K562 (cell line): ENCODE results near the gene STEAP1B. TPM values are rescaled to one million over a fixed set of nuclear protein-coding genes. Genes with fewer than 3 reads are reported as not detected.

Experiments
- ATAC-seq: fragments of 200-7000 bp; cut with Tn5 transposase; 3 replicates; pipeline ENCODE4 v1.9.1; 2020; ENCODE audit warnings: moderate library complexity
- BruUV-seq: library from RNA; stranded (reverse); fragments of 400-500 nt; replicated peaks from 2 replicates; lab custom pipeline; 2021; lab: Mats Ljungman, UMichigan
- CTCF ChIA-PET: fragments of 300-600 bp; formaldehyde crosslinking; extraction: SDS; loops from one replicate; lab custom pipeline; 2021; ENCODE audit warnings: low intra/inter-chr PET ratio; lab: Yijun Ruan, JAX
- POLR2A ChIA-PET: fragments of 300-600, 350-650 bp; sonication (Branson Sonifier 250); formaldehyde crosslinking; extraction: SDS; loops from one replicate; lab custom pipeline; 2021; ENCODE audit warnings: antibody characterized with exemption, inconsistent platforms; lab: Yijun Ruan, JAX
- DNase-seq, 4 experiments: peaks; one replicate each; pipeline versions ENCODE4 v3.0.0 to v3.0.0-alpha.2; 2011 to 2018; ENCODE audit warnings: low spot score in 3 of 4, mixed read lengths in 3 of 4; ENCODE audit errors: extremely low read depth in 1 of 4
- FAIRE-seq: peaks from 2 replicates; lab custom pipeline; 2011; peaks lifted over from hg19 to GRCh38; lab: Jason Lieb, UNC
- H2AFZ ChIP-seq: 2 replicates; pipeline ENCODE4 v1.6.0; 2011; ENCODE audit warnings: low read depth, low read length, control low read depth, inconsistent platforms
- H3K27ac ChIP-seq: fragments of 200-600 bp; 3 replicates; pipeline ENCODE4 v1.8.0; 2011; ENCODE audit warnings: low read depth, mild to moderate bottlenecking, control low read depth, inconsistent platforms, low read length, moderate library complexity, mixed read lengths; ENCODE audit errors: extremely low read depth
- H3K27me3 ChIP-seq, 2 experiments: fragments of 300-600 bp in 1 of 2; 2 replicates in 1 of 2; 3 replicates in 1 of 2; pipeline versions ENCODE4 v1.6.0 to v1.8.0; 2011; ENCODE audit warnings: inconsistent platforms in 2 of 2, low read length in 2 of 2, mild to moderate bottlenecking in 1 of 2, mixed read lengths in 1 of 2, moderate library complexity in 1 of 2; ENCODE audit not compliant: control insufficient read depth in 2 of 2, insufficient read depth in 2 of 2
- H3K36me3 ChIP-seq: fragments of 300-600 bp; 3 replicates; pipeline ENCODE4 v1.8.0; 2011; ENCODE audit warnings: mild to moderate bottlenecking, low read length, inconsistent platforms; ENCODE audit not compliant: control insufficient read depth, insufficient read depth
- H3K4me1 ChIP-seq, 2 experiments: fragments of 200-600 bp in 1 of 2; replicated peaks in 1 of 2; 2 replicates in 1 of 2; 3 replicates in 1 of 2; pipeline versions ENCODE4 v1.5.1 to v1.8.0; 2011; ENCODE audit warnings: inconsistent platforms in 2 of 2, low read length in 2 of 2, mild to moderate bottlenecking in 1 of 2, mixed read lengths in 1 of 2, moderate library complexity in 1 of 2; ENCODE audit not compliant: control insufficient read depth in 2 of 2, insufficient read depth in 2 of 2
- H3K4me2 ChIP-seq: 2 replicates; pipeline ENCODE4 v1.6.1; 2011; ENCODE audit warnings: low read length, control low read depth, inconsistent platforms, mixed read lengths; ENCODE audit not compliant: insufficient read depth
- H3K4me3 ChIP-seq: fragments of 200-600 bp; sonication (generic), shearing (Covaris generic); 2 replicates; pipeline ENCODE4 v1.5.1; 2016; ENCODE audit warnings: control low read depth, inconsistent platforms
- H3K79me2 ChIP-seq: fragments of 200-600 bp; 3 replicates; pipeline ENCODE4 v1.8.0; 2011; ENCODE audit warnings: low read length, inconsistent platforms; ENCODE audit not compliant: control insufficient read depth, insufficient read depth
- H3K9ac ChIP-seq, 2 experiments: 2 replicates each; pipeline versions ENCODE4 v1.6.0 to v1.6.1; 2011; ENCODE audit warnings: low read depth in 2 of 2, low read length in 2 of 2, control low read depth in 1 of 2, inconsistent platforms in 1 of 2, mild to moderate bottlenecking in 1 of 2, mixed read lengths in 1 of 2; ENCODE audit not compliant: insufficient read depth in 1 of 2
- H3K9me1 ChIP-seq: one replicate; pipeline ENCODE4 v1.6.0; 2011; ENCODE audit warnings: inconsistent platforms, mild to moderate bottlenecking, low read length, moderate library complexity; ENCODE audit not compliant: control insufficient read depth, insufficient read depth
- H3K9me3 ChIP-seq: replicated peaks from 2 replicates; pipeline ENCODE4 v1.5.1; 2011; ENCODE audit warnings: low read depth, low read length, inconsistent platforms; ENCODE audit not compliant: control insufficient read depth, insufficient read depth
- H4K20me1 ChIP-seq: replicated peaks from 2 replicates; pipeline ENCODE4 v1.6.1; 2011; ENCODE audit warnings: low read length, inconsistent platforms, mixed read lengths; ENCODE audit not compliant: control insufficient read depth, insufficient read depth
- ADNP ChIP-seq: fragments of 200-800 bp; sonication (Bioruptor generic); IDR thresholded peaks from 2 replicates; pipeline ENCODE4 v1.6.1; 2016; ENCODE audit warnings: missing genetic modification characterization, missing compliant biosample characterization
- CHD2 ChIP-seq: IDR thresholded peaks from 2 replicates; pipeline ENCODE4 v1.6.1; 2011; ENCODE audit warnings: low read depth, low read length
- ETS2 ChIP-seq: IDR thresholded peaks from 2 replicates; pipeline ENCODE4 v1.6.1; 2016; ENCODE audit warnings: borderline replicate concordance, missing genetic modification characterization, mild to moderate bottlenecking, moderate library complexity, missing compliant biosample characterization; ENCODE audit not compliant: poor library complexity, severe bottlenecking
- GABPB2 ChIP-seq: fragments of 250-450 bp; sonication (Bioruptor Pico); conservative IDR thresholded peaks from 2 replicates; pipeline ENCODE4 v1.5.1; 2021; ENCODE audit warnings: mild to moderate bottlenecking
- LEF1 ChIP-seq: fragments of 450-650 bp; IDR thresholded peaks from 2 replicates; pipeline ENCODE4 v1.6.1; 2016; ENCODE audit warnings: mild to moderate bottlenecking
- MCM3 ChIP-seq: fragments of 450-650 bp; IDR thresholded peaks from 2 replicates; pipeline ENCODE4 v1.6.1; 2016
- MTA1 ChIP-seq: fragments of 450-650 bp; IDR thresholded peaks from 2 replicates; pipeline ENCODE4 v1.6.1; 2017; ENCODE audit warnings: borderline replicate concordance
- NFRKB ChIP-seq: fragments of 450-650 bp; IDR thresholded peaks from 2 replicates; pipeline ENCODE4 v1.6.1; 2016; ENCODE audit warnings: low read depth
- PHB2 ChIP-seq: fragments of 450-650 bp; IDR thresholded peaks from 2 replicates; pipeline ENCODE4 v1.6.1; 2017; ENCODE audit warnings: low read depth
- WGBS: fragments of 100-300 bp; shearing (Covaris generic); methylation state at CpG from one replicate; pipeline ENCODE4 v1.1.6; 2016; ENCODE audit warnings: low coverage, mixed read lengths; ENCODE audit not compliant: insufficient coverage; ENCODE audit errors: missing lambda C conversion rate; 5-methylcytosine and 5-hydroxymethylcytosine counted together
- in situ Hi-C: fragments of 300-500 bp; cut with MboI; formaldehyde crosslinking; loops from 4 replicates; pipeline ENCODE4 v1.15.0; 2018; ENCODE audit warnings: inconsistent platforms, mixed read lengths
- intact Hi-C: fragments of 100-400 bp; cut with micrococcal nuclease; formaldehyde crosslinking; loops from 2 replicates; pipeline ENCODE4 v1.14.2; 2022
- polyA plus RNA-seq, 8 experiments: library from polyadenylated mRNA; depleted of rRNA in 4 of 8; stranded (reverse) in 5 of 8; unstranded in 3 of 8; fragments of >200 nt; fragmentation: Nextera tagmentation in 2 of 8; fragmentation: Illumina TruSeq in 1 of 8; extraction: Ambion mirVana in 2 of 8; extraction: Trizol in 1 of 8; gene quantifications; 2 replicates each; pipeline versions ENCODE4 v1.2.1 to v1.2.3, GENCODE V29; 2011 to 2014; ENCODE audit warnings: inconsistent platforms in 1 of 8, missing spikeins in 1 of 8
- total RNA-seq, 7 experiments: library from RNA; depleted of rRNA in 6 of 7; stranded (reverse); fragments of >200 nt in 6 of 7; fragmentation: Illumina TruSeq in 2 of 7; extraction: Trizol in 2 of 7; gene quantifications; 2 replicates each; pipeline versions ENCODE4 v1.2.1 to v1.2.3, GENCODE V29; 2011 to 2021; ENCODE audit warnings: low replicate concordance in 1 of 7
- TF ChIP-seq, protein P1 (sequence below): fragments of 250-450 bp; sonication (Bioruptor Pico); IDR thresholded peaks from 2 replicates; pipeline ENCODE4 v1.8.0; 2021; ENCODE audit warnings: moderate library complexity, mild to moderate bottlenecking, inconsistent platforms
- TF ChIP-seq, protein P2 (sequence below): fragments of 250-450 bp; sonication (Bioruptor Pico); IDR thresholded peaks from 2 replicates; pipeline ENCODE4 v1.6.1; 2021; ENCODE audit warnings: mild to moderate bottlenecking

STEAP1B gene
- total and polyA plus RNA-seq, 9 of the 15 experiments (the other 6 are each of a cell fraction or from before 2014, with no cell fraction given) = 20.0 to 38.5 (median 30.6) TPM

DNA sequence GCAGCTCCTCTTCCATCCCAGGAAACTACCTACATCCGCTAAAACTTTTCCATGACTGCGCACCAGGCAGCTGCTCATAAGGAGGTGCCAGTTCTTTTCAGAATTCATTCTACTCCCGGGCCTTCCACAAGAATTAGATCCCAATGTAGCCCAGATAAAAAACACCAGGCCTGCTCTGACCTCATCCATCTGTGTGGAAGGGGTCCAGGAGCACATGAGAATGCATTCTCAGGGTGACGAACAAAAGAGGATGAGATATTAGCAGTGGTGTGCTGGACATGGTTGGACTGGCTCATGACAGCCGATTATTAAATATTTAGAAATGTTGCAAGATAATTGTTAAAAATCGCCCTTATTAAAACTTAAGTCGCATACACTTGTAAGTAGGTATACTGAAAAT is 43.2 kb upstream of the STEAP1B start:
- no peaks in the 10 kb centered on the region for H3K9me3 ChIP-seq
- H3K27ac ChIP-seq = no peak overlapping the region
- no peak for FAIRE-seq
- no peak overlapping the region for H3K4me2 ChIP-seq
- BruUV-seq = no TSS peak
- no peaks in the 10 kb centered on the region for H3K79me2 ChIP-seq
- ChIA-PET CTCF (no interaction called here), POLR2A (no interaction called here)
- TF ChIP-seq, protein P1, sequence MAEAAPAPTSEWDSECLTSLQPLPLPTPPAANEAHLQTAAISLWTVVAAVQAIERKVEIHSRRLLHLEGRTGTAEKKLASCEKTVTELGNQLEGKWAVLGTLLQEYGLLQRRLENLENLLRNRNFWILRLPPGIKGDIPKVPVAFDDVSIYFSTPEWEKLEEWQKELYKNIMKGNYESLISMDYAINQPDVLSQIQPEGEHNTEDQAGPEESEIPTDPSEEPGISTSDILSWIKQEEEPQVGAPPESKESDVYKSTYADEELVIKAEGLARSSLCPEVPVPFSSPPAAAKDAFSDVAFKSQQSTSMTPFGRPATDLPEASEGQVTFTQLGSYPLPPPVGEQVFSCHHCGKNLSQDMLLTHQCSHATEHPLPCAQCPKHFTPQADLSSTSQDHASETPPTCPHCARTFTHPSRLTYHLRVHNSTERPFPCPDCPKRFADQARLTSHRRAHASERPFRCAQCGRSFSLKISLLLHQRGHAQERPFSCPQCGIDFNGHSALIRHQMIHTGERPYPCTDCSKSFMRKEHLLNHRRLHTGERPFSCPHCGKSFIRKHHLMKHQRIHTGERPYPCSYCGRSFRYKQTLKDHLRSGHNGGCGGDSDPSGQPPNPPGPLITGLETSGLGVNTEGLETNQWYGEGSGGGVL (CRISPR knock-in tag) = no peak
- no peak for TF ChIP-seq MCM3
- TF ChIP-seq MTA1 = no peak
- TF ChIP-seq ADNP (tag) = no peak
- no peak for TF ChIP-seq ETS2 (tag)
- no peak for TF ChIP-seq LEF1
- no peak for TF ChIP-seq NFRKB
- no peak for TF ChIP-seq CHD2
- no peak for TF ChIP-seq GABPB2
- no peak for TF ChIP-seq PHB2
- TF ChIP-seq, protein P2, sequence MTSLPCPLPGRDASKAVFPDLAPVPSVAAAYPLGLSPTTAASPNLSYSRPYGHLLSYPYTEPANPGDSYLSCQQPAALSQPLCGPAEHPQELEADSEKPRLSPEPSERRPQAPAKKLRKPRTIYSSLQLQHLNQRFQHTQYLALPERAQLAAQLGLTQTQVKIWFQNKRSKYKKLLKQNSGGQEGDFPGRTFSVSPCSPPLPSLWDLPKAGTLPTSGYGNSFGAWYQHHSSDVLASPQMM (CRISPR knock-in tag) = no peak
- intact Hi-C loops (no loop called here), in situ Hi-C loops (loop anchor here (25.0 kb wide), 1 partner anchor 719 kb away; no protein-coding TSS in a partner anchor)
- ATAC-seq = no peak
- no peak for DNase-seq
- H4K20me1 ChIP-seq = no peaks in the 10 kb centered on the region
- no peak overlapping the region for H2AFZ ChIP-seq
- no peak overlapping the region for H3K4me3 ChIP-seq
- no peaks in the 10 kb centered on the region for H3K27me3 ChIP-seq
- 65% methylated on average over 7 of the region's 7 CpGs for WGBS
- no peaks in the 10 kb centered on the region for H3K9me1 ChIP-seq
- no peaks in the 10 kb centered on the region for H3K4me1 ChIP-seq
- no peak overlapping the region for H3K9ac ChIP-seq
- no peaks in the 10 kb centered on the region for H3K36me3 ChIP-seq
